OCI-LY7 (cell line): ENCODE results near the gene UQCRH. TPM values are rescaled to one million over a fixed set of nuclear protein-coding genes. Genes with fewer than 3 reads are reported as not detected.

ENCODE experiments used
- BruUV-seq: library from RNA; stranded (reverse); fragments of 400-500 nt; replicated peaks from 2 replicates; lab custom pipeline; 2021; lab: Mats Ljungman, UMichigan
- CTCF ChIA-PET: fragments of 300-600 bp; sonication (Branson Sonifier 250); formaldehyde crosslinking; loops from one replicate; lab custom pipeline; 2022; ENCODE audit warnings: antibody characterized with exemption; ENCODE audit not compliant: unreplicated experiment; lab: Charles Lee
- POLR2A ChIA-PET: fragments of 300-600 bp; sonication (Branson Sonifier 250); formaldehyde crosslinking; loops from one replicate; lab custom pipeline; 2022; ENCODE audit warnings: antibody characterized with exemption; lab: Charles Lee
- DNase-seq: peaks from one replicate; pipeline ENCODE4 v3.0.0-alpha.2; 2015; ENCODE audit warnings: low spot score
- H2AFZ ChIP-seq: fragments of 200-600 bp; sonication (generic), shearing (Covaris generic); 2 replicates; pipeline ENCODE4 v1.6.1; 2014; ENCODE audit warnings: mild to moderate bottlenecking, antibody characterized with exemption, low read length, moderate library complexity
- H3K27ac ChIP-seq: fragments of 200-600 bp; sonication (generic); 2 replicates; pipeline ENCODE4 v1.5.1; 2014; ENCODE audit warnings: mixed run types, low read depth, mild to moderate bottlenecking, moderate library complexity, low read length, inconsistent platforms; ENCODE audit not compliant: poor library complexity, severe bottlenecking
- H3K36me3 ChIP-seq: fragments of 200-600 bp; sonication (generic); 2 replicates; pipeline ENCODE4 v1.6.1; 2014; ENCODE audit warnings: mild to moderate bottlenecking, antibody characterized with exemption, low read length, moderate library complexity, mixed read lengths; ENCODE audit not compliant: insufficient read depth
- H3K4me1 ChIP-seq: fragments of 200-600 bp; sonication (generic); 2 replicates; pipeline ENCODE4 v1.5.1; 2014; ENCODE audit warnings: mild to moderate bottlenecking, low read length; ENCODE audit not compliant: insufficient read depth, poor library complexity, severe bottlenecking
- H3K4me2 ChIP-seq: fragments of 200-600 bp; sonication (generic); 2 replicates; pipeline ENCODE4 v1.6.1; 2014; ENCODE audit warnings: mild to moderate bottlenecking, low read length
- H3K4me3 ChIP-seq: fragments of 200-600 bp; sonication (generic); 2 replicates; pipeline ENCODE4 v1.5.1; 2014; ENCODE audit warnings: mild to moderate bottlenecking, low read depth, low read length; ENCODE audit not compliant: poor library complexity, severe bottlenecking
- H3K79me2 ChIP-seq: fragments of 200-600 bp; sonication (generic); 2 replicates; pipeline ENCODE4 v1.6.1; 2016; ENCODE audit warnings: low read depth, mild to moderate bottlenecking, low read length, moderate library complexity, mixed read lengths; ENCODE audit not compliant: insufficient read depth
- H3K9me2 ChIP-seq: fragments of 200-600 bp; sonication (generic); 2 replicates; pipeline ENCODE4 v1.6.1; 2016; ENCODE audit warnings: mild to moderate bottlenecking, low read length, mixed read lengths; ENCODE audit not compliant: insufficient read depth
- H3K9me3 ChIP-seq: fragments of 200-600 bp; sonication (generic); 2 replicates; pipeline ENCODE4 v1.6.1; 2014; ENCODE audit warnings: mild to moderate bottlenecking, mixed run types, low read length, mixed read lengths
- H4K20me1 ChIP-seq: fragments of 200-600 bp; sonication (generic); 2 replicates; pipeline ENCODE4 v1.6.1; 2014; ENCODE audit warnings: mild to moderate bottlenecking, antibody characterized with exemption, low read length, moderate library complexity, mixed read lengths; ENCODE audit not compliant: insufficient read depth
- CTCF ChIP-seq: fragments of 200-600 bp; sonication (generic); conservative IDR thresholded peaks from 2 replicates; pipeline ENCODE4 v1.5.1; 2014; ENCODE audit warnings: mild to moderate bottlenecking, antibody characterized with exemption, low read length, moderate library complexity, mixed read lengths
- EZH2phosphoT487 ChIP-seq: fragments of 200-600 bp; sonication (generic); IDR thresholded peaks from 2 replicates; pipeline ENCODE4 v1.6.1; 2018; ENCODE audit warnings: low read depth, borderline replicate concordance, mild to moderate bottlenecking, mixed run types, antibody characterized with exemption, low read length, moderate library complexity, mixed read lengths
- intact Hi-C: fragments of 100-400 bp; cut with micrococcal nuclease; formaldehyde crosslinking; loops from one replicate; pipeline ENCODE4 v1.10.0; 2022; ENCODE audit not compliant: unreplicated experiment
- total RNA-seq, 2 experiments: library from RNA; depleted of rRNA in 1 of 2; stranded (reverse); fragments of >200 nt in 1 of 2; shearing (Covaris generic) in 1 of 2; gene quantifications; 2 replicates each; pipeline ENCODE4 v1.2.3, GENCODE V29; 2014 to 2022

UQCRH gene
- total RNA-seq, 2 experiments from 2014 or later = 489 to 693 TPM

GRCh38 chr1:46288485-46289133 lies 14.9 kb upstream of the UQCRH start:
- Histone ChIP-seq H3K4me2 (no peak overlapping the region), H3K79me2 (no peaks in the 10 kb centered on the region), H3K36me3 (peaks cover 45% of the 10 kb centered on the region), H3K27ac (no peak overlapping the region), H3K4me3 (no peak overlapping the region), H3K4me1 (peaks cover 5% of the 10 kb centered on the region), H3K9me3 (no peaks in the 10 kb centered on the region), H2AFZ (no peak overlapping the region), H4K20me1 (no peaks in the 10 kb centered on the region), H3K9me2 (no peaks in the 10 kb centered on the region)
- intact Hi-C loops = no loop called here
- no peak for TF ChIP-seq EZH2phosphoT487
- no peak for TF ChIP-seq CTCF
- BruUV-seq = no TSS peak
- CTCF ChIA-PET = no interaction called here
- POLR2A ChIA-PET = interaction anchor here (1.7 kb wide), 1 partner anchor 8 kb away, joined by 6 read pairs; no protein-coding TSS in a partner anchor
- no peak for DNase-seq

- BruUV-seq = no TSS peak
- DNase-seq = no peak
- intact Hi-C loops = no loop called here
- Histone ChIP-seq H4K20me1 (no peaks in the 10 kb centered on the region), H3K79me2 (no peaks in the 10 kb centered on the region), H3K4me1 (peaks cover 5% of the 10 kb centered on the region), H2AFZ (no peak overlapping the region), H3K9me3 (no peaks in the 10 kb centered on the region), H3K9me2 (no peaks in the 10 kb centered on the region), H3K4me2 (no peak overlapping the region), H3K36me3 (peaks cover 48% of the 10 kb centered on the region), H3K27ac (no peak overlapping the region), H3K4me3 (no peak overlapping the region)
- ChIA-PET POLR2A (interaction anchor here (0.6 kb wide), 1 partner anchor 1888 kb away, joined by 3 read pairs; no protein-coding TSS in a partner anchor), CTCF (no interaction called here)
- TF ChIP-seq EZH2phosphoT487 (no peak), CTCF (no peak)
Measured at GRCh38 chr1:46289134-46289494, 14.4 kb upstream of the UQCRH start.

- H3K9me3 ChIP-seq = no peaks in the 10 kb centered on the region
- H3K4me2 ChIP-seq = no peak overlapping the region
- BruUV-seq = no TSS peak
- no peak for TF ChIP-seq EZH2phosphoT487
- no peak for TF ChIP-seq CTCF
- intact Hi-C loops = no loop called here
- ChIA-PET CTCF (no interaction called here), POLR2A (interaction anchor here (0.6 to 1.7 kb wide), 5 partner anchors 8 to 1889 kb away, joined by 3 to 4 read pairs (median 3); partner anchors contain the start of genes LRRC41 and UQCRH)
- no peaks in the 10 kb centered on the region for H3K9me2 ChIP-seq
- H3K4me3 ChIP-seq = no peak overlapping the region
- no peak overlapping the region for H3K27ac ChIP-seq
- no peak overlapping the region for H2AFZ ChIP-seq
- H3K79me2 ChIP-seq = no peaks in the 10 kb centered on the region
- no peaks in the 10 kb centered on the region for H4K20me1 ChIP-seq
- peaks cover 47% of the 10 kb centered on the region for H3K36me3 ChIP-seq
- no peaks in the 10 kb centered on the region for H3K4me1 ChIP-seq
- DNase-seq = no peak
Measured at GRCh38 chr1:46289976-46290375, 13.5 kb upstream of the UQCRH start.
